Epidermal melanocyte (primary cell): Measurements from ENCODE around the gene NOP9.

Experiments used
- DNase-seq: peaks from one replicate; pipeline ENCODE4 v3.0.0; 2011; ENCODE audit warnings: low spot score; ENCODE audit not compliant: insufficient read length

The NOP9 gene

DNA sequence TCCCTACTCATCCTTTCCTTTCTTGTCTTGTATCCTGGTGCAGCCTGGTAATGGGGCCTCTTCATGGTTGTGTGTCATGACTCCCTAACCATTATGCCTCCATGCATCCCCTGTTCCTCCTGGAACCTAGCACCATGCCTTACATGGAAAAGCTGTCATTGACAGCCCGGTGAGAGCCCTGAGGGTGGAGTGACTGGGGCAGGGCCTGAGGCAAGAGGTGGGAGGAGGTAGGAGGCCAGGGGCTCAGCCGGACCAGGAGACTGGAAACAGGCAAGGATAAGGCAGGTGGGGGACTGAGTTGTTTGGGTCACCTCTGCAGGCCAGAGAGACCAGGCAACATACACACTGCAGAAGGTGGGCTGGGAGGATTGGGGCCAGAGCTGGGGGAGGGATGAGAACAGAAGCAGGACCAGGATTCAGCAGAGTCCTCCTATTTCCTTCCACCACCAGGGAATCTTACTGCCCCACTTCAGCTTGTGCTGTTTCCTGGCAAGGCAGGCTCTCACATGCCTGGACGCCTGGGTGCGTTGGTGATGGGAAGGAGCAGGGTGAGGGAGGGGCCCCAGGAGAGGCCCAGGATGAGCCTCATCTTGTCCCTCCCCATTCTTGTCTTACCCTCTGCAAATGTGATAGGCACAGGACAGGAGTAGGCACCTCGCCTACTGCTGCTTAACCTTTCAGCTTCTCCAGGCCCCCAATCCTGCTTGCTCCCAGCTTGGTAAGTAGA is 10.1 kb downstream of the NOP9 start, which contains the start of gene LTB4R2:
TSS of gene LTB4R2 (plus strand) at position 603 of the 727 bp plus-strand sequence. CDS start 525 bp downstream, outside the sequence.
- DNase-seq: no peak

- DNase-seq: no peak
These were observed 10.6 kb downstream of the NOP9 start for GRCh38 chr14:24310265-24310645.

- no peak for DNase-seq
These were observed 11.3 kb downstream of the NOP9 start, which contains the start of gene LTB4R for GRCh38 chr14:24310646-24311604. TSS of gene LTB4R (plus strand) at chr14:24311502. CDS start at chr14:24315652, 4,150 bp downstream.

- DNase-seq: no peak
These were observed 12.4 kb downstream of the NOP9 start for GRCh38 chr14:24311837-24312615.

GRCh38 chr14:24312736-24313507 is 13.3 kb downstream of the NOP9 start:
- no peak for DNase-seq

GRCh38 chr14:24313913-24314312 is 14.3 kb downstream of the NOP9 start:
- no peak for DNase-seq

GRCh38 chr14:24314377-24315193 is 14.9 kb downstream of the NOP9 start:
- DNase-seq: no peak

DNA sequence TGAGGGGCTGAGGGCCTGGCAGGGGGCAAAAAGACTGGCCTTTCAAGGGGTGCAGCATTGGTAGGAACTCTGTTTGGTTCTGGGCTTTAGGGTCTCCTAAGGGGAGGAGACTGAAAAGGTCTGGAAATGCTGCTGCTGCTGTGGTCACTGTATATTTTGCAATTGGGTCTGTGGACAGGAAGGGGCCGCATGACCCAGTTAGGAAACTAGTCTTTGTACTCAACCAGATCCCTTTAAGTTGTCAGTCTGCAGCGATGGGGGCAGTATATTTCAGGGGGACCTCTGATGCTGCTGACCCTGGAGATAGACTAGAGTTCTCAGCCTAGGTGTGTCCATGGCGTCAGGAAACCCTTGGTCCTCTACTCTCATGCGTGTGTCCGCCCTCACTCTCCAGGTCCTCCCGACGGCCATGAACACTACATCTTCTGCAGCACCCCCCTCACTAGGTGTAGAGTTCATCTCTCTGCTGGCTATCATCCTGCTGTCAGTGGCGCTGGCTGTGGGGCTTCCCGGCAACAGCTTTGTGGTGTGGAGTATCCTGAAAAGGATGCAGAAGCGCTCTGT is 15.7 kb downstream of the NOP9 start:
- DNase-seq: no peak

GRCh38 chr14:24315807-24316596 is 16.4 kb downstream of the NOP9 start:
- no peak for DNase-seq

DNA sequence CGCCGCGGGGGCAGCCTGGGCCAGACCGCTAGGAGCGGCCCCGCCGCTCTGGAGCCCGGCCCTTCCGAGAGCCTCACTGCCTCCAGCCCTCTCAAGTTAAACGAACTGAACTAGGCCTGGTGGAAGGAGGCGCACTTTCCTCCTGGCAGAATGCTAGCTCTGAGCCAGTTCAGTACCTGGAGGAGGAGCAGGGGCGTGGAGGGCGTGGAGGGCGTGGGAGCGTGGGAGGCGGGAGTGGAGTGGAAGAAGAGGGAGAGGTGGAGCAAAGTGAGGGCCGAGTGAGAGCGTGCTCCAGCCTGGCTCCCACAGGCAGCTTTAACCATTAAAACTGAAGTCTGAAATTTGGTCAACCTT is 16.9 kb downstream of the NOP9 start:
- no peak for DNase-seq

DNA sequence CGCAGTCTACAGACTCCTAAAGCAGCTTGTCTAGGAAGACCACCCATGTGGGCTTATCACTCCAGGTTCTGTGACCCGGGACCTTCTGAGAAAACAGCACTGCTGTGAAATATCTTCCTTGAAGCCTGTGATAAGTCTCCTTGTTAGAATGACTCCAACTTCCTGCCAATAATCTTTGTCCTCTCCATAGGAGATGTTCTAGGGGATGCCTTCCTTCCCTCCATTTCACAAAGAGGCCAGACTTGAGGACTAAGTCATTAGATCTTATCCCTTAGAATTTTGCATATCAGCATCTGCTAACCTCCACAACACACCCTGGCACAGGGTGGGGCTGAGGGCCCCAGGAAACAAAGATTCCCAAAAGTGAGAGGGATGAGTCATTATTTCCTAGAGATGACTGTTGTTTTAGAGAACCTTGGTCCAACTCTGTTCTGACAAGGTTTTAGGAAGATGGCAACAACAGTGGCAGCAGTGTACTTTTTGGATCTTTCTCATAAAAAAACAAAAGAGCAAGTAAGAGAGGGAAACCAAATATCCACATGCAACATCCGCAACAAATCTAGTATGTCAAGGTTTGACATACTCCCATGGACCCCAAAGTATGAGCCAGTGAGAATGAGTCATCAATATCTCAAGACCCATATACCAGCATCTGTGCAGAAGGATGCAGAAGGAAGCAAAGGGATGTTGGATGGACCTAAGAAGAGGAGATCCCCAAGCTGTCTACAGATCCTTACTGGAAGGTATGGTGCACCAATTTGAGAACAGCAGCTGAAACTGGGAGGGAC is 17.7 kb downstream of the NOP9 start:
- DNase-seq: no peak

DNA sequence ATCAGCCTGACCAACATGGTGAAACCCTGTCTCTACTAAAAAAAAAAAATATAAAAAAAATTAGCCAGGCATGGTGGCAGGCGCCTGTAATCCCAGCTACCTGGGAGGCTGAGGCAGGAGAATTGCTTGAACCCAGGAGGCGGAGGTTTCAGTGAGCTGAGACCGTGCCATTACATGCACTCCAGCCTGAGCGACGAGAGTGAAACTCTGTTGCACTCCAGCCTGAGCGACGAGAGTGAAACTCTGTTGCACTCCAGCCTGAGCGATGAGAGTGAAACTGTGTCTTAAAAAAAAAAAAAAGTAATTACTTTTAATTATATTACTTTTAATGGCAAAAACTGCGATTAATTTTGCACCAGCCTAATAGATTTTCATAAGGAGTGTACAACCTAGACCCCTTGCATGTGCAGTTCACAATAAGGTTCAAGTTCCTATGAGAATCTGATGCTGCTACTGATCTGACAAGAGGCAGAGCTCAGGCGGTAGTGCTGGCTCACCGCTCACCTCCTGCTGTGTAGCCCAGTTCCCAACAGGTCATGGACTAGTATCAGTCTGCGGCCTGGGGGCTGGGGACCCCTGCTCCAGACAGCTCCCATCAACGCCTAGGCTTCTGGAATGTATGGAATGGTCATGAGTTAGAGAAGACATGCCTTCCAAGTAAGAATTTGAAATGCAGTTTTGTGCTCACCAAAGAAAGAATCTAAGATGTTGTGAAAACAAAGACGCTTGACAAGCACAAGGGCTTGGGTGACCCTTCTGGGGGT is 21.7 kb downstream of the NOP9 start:
- DNase-seq: no peak

DNA sequence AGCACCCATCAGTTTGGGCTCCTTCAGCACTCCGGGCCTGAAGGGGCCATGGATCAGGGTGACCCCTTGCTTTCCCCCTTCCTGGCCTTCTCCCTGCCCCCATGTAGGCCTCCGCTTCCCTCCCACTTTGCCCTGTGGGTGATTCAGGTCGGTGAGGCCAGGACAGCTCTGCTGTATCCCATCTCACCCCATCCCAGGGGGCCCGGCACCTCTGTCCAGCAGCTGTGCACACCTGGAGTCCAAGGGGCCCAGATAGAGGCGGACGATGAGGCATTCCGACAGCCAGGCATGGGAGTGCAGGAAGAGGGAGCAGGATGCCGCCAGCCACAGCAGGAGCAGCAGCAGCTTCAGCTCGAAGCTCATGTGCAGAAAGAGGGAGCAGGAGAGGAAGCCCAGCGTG is 23.0 kb downstream of the NOP9 start:
- no peak for DNase-seq

DNA sequence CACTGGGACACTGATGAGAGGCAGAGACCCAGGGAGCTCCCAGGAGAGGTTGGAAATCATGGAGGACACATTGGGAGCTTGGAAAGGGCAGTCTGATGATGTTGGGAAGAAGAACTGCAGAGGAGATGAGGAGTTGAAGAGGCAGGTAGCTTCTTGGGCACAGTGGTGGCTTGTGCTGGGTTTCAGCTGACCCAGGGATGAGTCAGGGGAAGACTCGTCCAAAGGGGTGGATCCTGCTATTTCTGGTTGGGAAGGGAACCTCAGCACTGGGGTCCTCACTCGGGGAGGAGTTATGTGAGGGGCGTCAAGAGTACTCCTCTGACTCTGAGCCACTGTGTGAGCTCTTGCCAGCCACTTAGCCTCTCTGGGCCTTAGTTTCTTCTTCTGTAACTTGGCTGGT is 23.7 kb downstream of the NOP9 start:
- no peak for DNase-seq

- no peak for DNase-seq
These were observed 24.4 kb downstream of the NOP9 start for GRCh38 chr14:24324024-24324423.

DNA sequence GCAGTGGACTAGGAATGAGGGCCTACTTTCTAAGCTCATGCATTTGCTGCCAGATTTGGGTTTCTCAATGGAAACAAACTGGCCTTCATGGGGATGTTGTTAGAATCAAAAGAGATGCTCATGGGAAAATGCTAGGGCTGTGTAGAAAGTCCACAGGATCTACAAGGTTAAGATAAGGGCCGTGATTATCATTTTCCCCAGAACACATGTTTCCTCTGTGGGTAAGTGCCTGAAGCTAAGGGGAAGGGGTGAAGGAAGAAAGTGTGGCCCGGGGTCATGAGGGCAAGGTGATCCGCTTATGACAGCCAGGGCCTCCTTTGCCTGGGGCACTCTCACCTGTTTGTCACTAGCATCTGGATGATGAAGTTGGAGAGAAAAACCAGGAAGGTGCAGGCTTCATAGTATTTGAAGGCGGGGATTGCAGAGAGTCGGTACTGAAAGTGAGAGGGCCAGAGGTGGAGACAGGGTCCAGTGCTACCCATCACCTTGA is 25.4 kb downstream of the NOP9 start:
- DNase-seq: no peak

GRCh38 chr14:24325963-24326362 is 26.3 kb downstream of the NOP9 start:
- no peak for DNase-seq
